H9 (cell line): ENCODE measurements around the gene DNAI2. TPM values are rescaled to one million over a fixed set of nuclear protein-coding genes. Genes with fewer than 3 reads are reported as not detected.

Experiments
- DNase-seq: peaks from one replicate; pipeline ENCODE4 v3.0.0-alpha.2; 2017
- H2AFZ ChIP-seq: one replicate; pipeline ENCODE4 v1.6.1; 2013; ENCODE audit warnings: mild to moderate bottlenecking, low read length, control low read depth, moderate library complexity
- H2AK5ac ChIP-seq: 2 replicates; pipeline ENCODE4 v1.6.1; 2013; ENCODE audit warnings: low read length, control low read depth, mixed read lengths; ENCODE audit not compliant: insufficient read length
- H2BK120ac ChIP-seq: one replicate; pipeline ENCODE4 v1.6.1; 2013; ENCODE audit warnings: low read depth, mild to moderate bottlenecking, low read length, control low read depth, inconsistent platforms; ENCODE audit not compliant: poor library complexity, severe bottlenecking
- H2BK12ac ChIP-seq: 2 replicates; pipeline ENCODE4 v1.6.1; 2013; ENCODE audit warnings: low read length, control low read depth, mixed read lengths, low read depth; ENCODE audit not compliant: insufficient read length
- H2BK15ac ChIP-seq: 2 replicates; pipeline ENCODE4 v1.6.1; 2013; ENCODE audit warnings: low read depth, low read length, control low read depth
- H2BK20ac ChIP-seq: one replicate; pipeline ENCODE4 v1.6.1; 2013; ENCODE audit warnings: low read depth, mild to moderate bottlenecking, low read length, control low read depth, inconsistent platforms; ENCODE audit not compliant: poor library complexity, severe bottlenecking
- H2BK5ac ChIP-seq: 2 replicates; pipeline ENCODE4 v1.6.1; 2013; ENCODE audit warnings: low read length, control low read depth, mixed read lengths; ENCODE audit not compliant: insufficient read length
- H3K14ac ChIP-seq: 2 replicates; pipeline ENCODE4 v1.6.1; 2013; ENCODE audit warnings: low read length, control low read depth; ENCODE audit not compliant: insufficient read depth
- H3K18ac ChIP-seq: 2 replicates; pipeline ENCODE4 v1.6.1; 2013; ENCODE audit warnings: low read depth, mild to moderate bottlenecking, mixed read lengths, low read length, control low read depth; ENCODE audit not compliant: insufficient read length
- H3K23ac ChIP-seq: 2 replicates; pipeline ENCODE4 v1.6.1; 2013; ENCODE audit warnings: low read length, control low read depth, mixed read lengths, low read depth; ENCODE audit not compliant: insufficient read length
- H3K23me2 ChIP-seq: 2 replicates; pipeline ENCODE4 v1.6.1; 2013; ENCODE audit warnings: low read depth, mild to moderate bottlenecking, mixed read lengths, low read length, control low read depth; ENCODE audit not compliant: insufficient read length, poor library complexity, severe bottlenecking
- H3K27ac ChIP-seq: 2 replicates; pipeline ENCODE4 v1.5.1; 2013; ENCODE audit warnings: low read length, control low read depth, mixed read lengths, low read depth; ENCODE audit not compliant: insufficient read length
- H3K27me3 ChIP-seq: 2 replicates; pipeline ENCODE4 v1.6.1; 2013; ENCODE audit warnings: low read length, control low read depth, inconsistent platforms; ENCODE audit not compliant: insufficient read depth
- H3K4ac ChIP-seq: 2 replicates; pipeline ENCODE4 v1.6.1; 2013; ENCODE audit warnings: low read depth, mild to moderate bottlenecking, control low read depth, inconsistent platforms, low read length, moderate library complexity
- H3K4me1 ChIP-seq: 2 replicates; pipeline ENCODE4 v1.6.1; 2013; ENCODE audit warnings: low read length, control low read depth, inconsistent platforms; ENCODE audit not compliant: insufficient read depth
- H3K4me2 ChIP-seq: 2 replicates; pipeline ENCODE4 v1.6.1; 2013; ENCODE audit warnings: low read length, control low read depth, mixed read lengths; ENCODE audit not compliant: insufficient read length, insufficient read depth
- H3K56ac ChIP-seq: 2 replicates; pipeline ENCODE4 v1.6.1; 2013; ENCODE audit warnings: low read depth, mild to moderate bottlenecking, mixed read lengths, low read length, control low read depth; ENCODE audit not compliant: insufficient read length
- H3K79me1 ChIP-seq: 2 replicates; pipeline ENCODE4 v1.6.1; 2013; ENCODE audit warnings: low read depth, mild to moderate bottlenecking, moderate library complexity, low read length, control low read depth, inconsistent platforms; ENCODE audit not compliant: insufficient read depth, poor library complexity, severe bottlenecking
- H3K79me2 ChIP-seq: 2 replicates; pipeline ENCODE4 v1.6.1; 2013; ENCODE audit warnings: low read length, control low read depth, inconsistent platforms; ENCODE audit not compliant: insufficient read depth
- H3K9ac ChIP-seq: 2 replicates; pipeline ENCODE4 v1.6.1; 2013; ENCODE audit warnings: low read length, control low read depth, mixed read lengths; ENCODE audit not compliant: insufficient read length; ENCODE audit errors: extremely low read depth
- H3K9me3 ChIP-seq: one replicate; pipeline ENCODE4 v1.6.1; 2013; ENCODE audit warnings: low read depth, low read length, inconsistent platforms; ENCODE audit not compliant: control insufficient read depth
- H3T11ph ChIP-seq: one replicate; pipeline ENCODE4 v1.6.1; 2013; ENCODE audit warnings: mild to moderate bottlenecking, low read length, control low read depth, inconsistent platforms
- H4K20me1 ChIP-seq: one replicate; pipeline ENCODE4 v1.6.1; 2013; ENCODE audit not compliant: control insufficient read depth, insufficient read length, insufficient read depth
- H4K5ac ChIP-seq: 2 replicates; pipeline ENCODE4 v1.6.1; 2013; ENCODE audit warnings: low read depth, mild to moderate bottlenecking, mixed read lengths, low read length, control low read depth; ENCODE audit not compliant: insufficient read length
- H4K8ac ChIP-seq: replicated peaks from 2 replicates; pipeline ENCODE4 v1.6.1; 2013; ENCODE audit warnings: low read length, control low read depth, mixed read lengths, low read depth; ENCODE audit not compliant: insufficient read length
- H4K91ac ChIP-seq: 2 replicates; pipeline ENCODE4 v1.6.1; 2013; ENCODE audit warnings: low read depth, mild to moderate bottlenecking, moderate library complexity, mixed read lengths, low read length, control low read depth; ENCODE audit not compliant: insufficient read length
- H3K27ac Mint-ChIP-seq, 3 experiments: 2 replicates in 2 of 3; 3 replicates in 1 of 3; pipeline ENCODE4 v1.8.0; 2020 to 2021; ENCODE audit warnings: mixed read lengths in 3 of 3, mild to moderate bottlenecking in 1 of 3, moderate library complexity in 1 of 3
- H3K27me3 Mint-ChIP-seq: 2 replicates; pipeline ENCODE4 v1.8.0; 2021; ENCODE audit warnings: low read depth, mild to moderate bottlenecking, moderate library complexity, mixed read lengths
- H3K36me3 Mint-ChIP-seq, 3 experiments: 2 replicates in 2 of 3; 3 replicates in 1 of 3; pipeline ENCODE4 v1.8.0; 2020 to 2021; ENCODE audit warnings: low read depth in 3 of 3, mixed read lengths in 3 of 3; ENCODE audit not compliant: insufficient read depth in 1 of 3
- H3K4me1 Mint-ChIP-seq, 2 experiments: 2 replicates each; pipeline ENCODE4 v1.8.0; 2020; ENCODE audit warnings: mixed read lengths in 2 of 2
- H3K4me3 Mint-ChIP-seq, 2 experiments: 2 replicates in 1 of 2; 3 replicates in 1 of 2; pipeline ENCODE4 v1.8.0; 2020 to 2021; ENCODE audit warnings: mild to moderate bottlenecking in 2 of 2, mixed read lengths in 2 of 2, moderate library complexity in 1 of 2
- H3K9me3 Mint-ChIP-seq, 2 experiments: 2 replicates in 1 of 2; 3 replicates in 1 of 2; pipeline ENCODE4 v1.8.0; 2020; ENCODE audit warnings: mild to moderate bottlenecking in 2 of 2, mixed read lengths in 2 of 2, moderate library complexity in 1 of 2
- WGBS: extraction: QIAGEN DNeasy Blood & Tissue Kit; methylation state at CpG from one replicate; pipeline ENCODE4 v1.1.7; 2013; ENCODE audit warnings: missing lambda C conversion rate, low lambda C conversion rate, mixed read lengths; ENCODE audit not compliant: insufficient read length; ENCODE audit errors: extremely low coverage; 5-methylcytosine and 5-hydroxymethylcytosine counted together
- total RNA-seq: library from RNA; stranded (reverse); gene quantifications from 2 replicates; pipeline ENCODE4 v1.2.1, GENCODE V29; 2021
- TF ChIP-seq, protein P1 (sequence below): fragments of 200-600 bp; sonication (generic); conservative IDR thresholded peaks from 3 replicates; pipeline ENCODE4 v1.8.0; 2021; ENCODE audit warnings: antibody characterized with exemption, mild to moderate bottlenecking

Gene DNAI2
- total RNA-seq, 1 experiment from 2014 or later, result not detected

DNA sequence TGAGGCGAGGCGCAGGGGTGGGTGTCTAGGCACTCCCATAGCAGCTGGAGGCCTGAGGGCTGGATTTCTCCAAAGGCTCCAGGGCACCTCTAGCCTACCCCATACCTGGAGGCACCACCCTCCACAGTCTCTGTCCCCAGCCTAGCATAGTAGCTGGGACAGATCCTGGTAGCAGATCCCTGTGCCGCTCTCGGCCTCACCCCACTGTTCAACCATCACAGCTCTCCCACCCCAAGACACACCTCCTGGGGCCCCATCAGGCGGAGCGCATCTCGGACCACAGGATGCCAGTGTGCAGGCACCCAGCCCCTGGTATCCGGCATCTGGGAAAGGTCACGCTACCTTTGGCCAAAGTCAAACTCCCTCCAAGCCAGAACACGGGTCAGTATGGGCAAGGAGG lies 80.5 kb downstream of the DNAI2 start:
- Histone ChIP-seq H4K91ac (no peak overlapping the region), H3K27ac (no peak overlapping the region), H4K20me1 (no peaks in the 10 kb centered on the region), H2BK5ac (no peak overlapping the region), H2BK15ac (no peak overlapping the region), H3K56ac (no peak overlapping the region), H2AK5ac (no peak overlapping the region), H4K5ac (no peak overlapping the region), H3K9me3 (no peaks in the 10 kb centered on the region), H3K9ac (no peak overlapping the region), H3K4me1 (0 out of 2 replicates have a peak, but pooled peaks cover 2% of the 10 kb centered on the region), H2BK120ac (no peak overlapping the region), H2BK12ac (no peak overlapping the region), H4K8ac (no peak overlapping the region), H3K4me2 (no peak overlapping the region), H3K27me3 (peaks cover 13% of the 10 kb centered on the region; the same call in 1 of the 2 replicates), H2BK20ac (no peak overlapping the region), H3K23me2 (no peaks in the 10 kb centered on the region), H3K79me1 (no peaks in the 10 kb centered on the region), H3K23ac (no peak overlapping the region), H3K18ac (no peak overlapping the region), H2AFZ (no peak overlapping the region), H3K4ac (no peak overlapping the region), H3K14ac (no peak overlapping the region), H3T11ph (no peak overlapping the region), H3K79me2 (no peaks in the 10 kb centered on the region)
- Mint-ChIP-seq H3K4me1 (peaks cover 7 to 22% of the 10 kb centered on the region in 2 experiments; a peak in 3 of 4 replicates), H3K9me3 (no peaks in the 10 kb centered on the region; a peak in 1 of 5 replicates), H3K4me3 (no peak overlapping the region; a peak in 1 of 5 replicates), H3K36me3 (peaks cover 0 to 9% (median 7%) of the 10 kb centered on the region in 3 experiments; a peak in 4 of 7 replicates), H3K27ac (no peak overlapping the region), H3K27me3 (peaks cover 93% of the 10 kb centered on the region)
- no peak for DNase-seq
- TF ChIP-seq, protein P1, sequence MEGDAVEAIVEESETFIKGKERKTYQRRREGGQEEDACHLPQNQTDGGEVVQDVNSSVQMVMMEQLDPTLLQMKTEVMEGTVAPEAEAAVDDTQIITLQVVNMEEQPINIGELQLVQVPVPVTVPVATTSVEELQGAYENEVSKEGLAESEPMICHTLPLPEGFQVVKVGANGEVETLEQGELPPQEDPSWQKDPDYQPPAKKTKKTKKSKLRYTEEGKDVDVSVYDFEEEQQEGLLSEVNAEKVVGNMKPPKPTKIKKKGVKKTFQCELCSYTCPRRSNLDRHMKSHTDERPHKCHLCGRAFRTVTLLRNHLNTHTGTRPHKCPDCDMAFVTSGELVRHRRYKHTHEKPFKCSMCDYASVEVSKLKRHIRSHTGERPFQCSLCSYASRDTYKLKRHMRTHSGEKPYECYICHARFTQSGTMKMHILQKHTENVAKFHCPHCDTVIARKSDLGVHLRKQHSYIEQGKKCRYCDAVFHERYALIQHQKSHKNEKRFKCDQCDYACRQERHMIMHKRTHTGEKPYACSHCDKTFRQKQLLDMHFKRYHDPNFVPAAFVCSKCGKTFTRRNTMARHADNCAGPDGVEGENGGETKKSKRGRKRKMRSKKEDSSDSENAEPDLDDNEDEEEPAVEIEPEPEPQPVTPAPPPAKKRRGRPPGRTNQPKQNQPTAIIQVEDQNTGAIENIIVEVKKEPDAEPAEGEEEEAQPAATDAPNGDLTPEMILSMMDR, result no peak
- no CpG with 5 or more reads among the region's 10 CpGs for WGBS
